ENCODE measurements around the gene TBC1D10A.

TBC1D10A gene

GRCh38 chr22:30297991-30298701, 28.6 kb downstream of the TBC1D10A start:
- no peak overlapping the region for H3K4me3 ChIP-seq (ENCODE audit: low read depth, low read length)
- no peak for TF ChIP-seq CTCF (IDR thresholded peaks at IDR 0.05; ENCODE audit: low read depth, low read length)

GRCh38 chr22:30297276-30297990, 29.3 kb downstream of the TBC1D10A start:
- TF ChIP-seq CTCF (IDR thresholded peaks at IDR 0.05; ENCODE audit: low read depth, low read length), result no peak
- H3K4me3 ChIP-seq (ENCODE audit: low read depth, low read length), result no peak overlapping the region

- H3K4me3 ChIP-seq (ENCODE audit: low read depth, low read length), result no peak overlapping the region
- TF ChIP-seq CTCF (IDR thresholded peaks at IDR 0.05; ENCODE audit: low read depth, low read length), result no peak
Measured at GRCh38 chr22:30296833-30297232, 29.9 kb downstream of the TBC1D10A start.

- no peak overlapping the region for H3K4me3 ChIP-seq (ENCODE audit: low read depth, low read length)
- TF ChIP-seq CTCF (IDR thresholded peaks at IDR 0.05; ENCODE audit: low read depth, low read length), result no peak
Measured at GRCh38 chr22:30296324-30296723, 30.4 kb downstream of the TBC1D10A start.

GRCh38 chr22:30295576-30295975, 31.2 kb downstream of the TBC1D10A start:
- H3K4me3 ChIP-seq (ENCODE audit: low read depth, low read length), result no peak overlapping the region
- TF ChIP-seq CTCF (IDR thresholded peaks at IDR 0.05; ENCODE audit: low read depth, low read length), result no peak

GRCh38 chr22:30294830-30295229, 31.9 kb downstream of the TBC1D10A start:
- no peak for TF ChIP-seq CTCF (IDR thresholded peaks at IDR 0.05; ENCODE audit: low read depth, low read length)
- H3K4me3 ChIP-seq (ENCODE audit: low read depth, low read length), result no peak overlapping the region

- TF ChIP-seq CTCF (IDR thresholded peaks at IDR 0.05; ENCODE audit: low read depth, low read length), result no peak
- no peak overlapping the region for H3K4me3 ChIP-seq (ENCODE audit: low read depth, low read length)
Measured at GRCh38 chr22:30294066-30294465, 32.7 kb downstream of the TBC1D10A start.

All from WI38 (cell line).